Astrocyte of the cerebellum (primary cell): ENCODE data around the gene TMPRSS7.

Source experiments
- DNase-seq: peaks from one replicate; pipeline ENCODE4 v3.0.0-alpha.2; 2011; ENCODE audit warnings: low read depth
- H3K4me3 ChIP-seq: 2 replicates; pipeline ENCODE4 v1.5.1; 2011; ENCODE audit warnings: mild to moderate bottlenecking, low read depth, low read length, moderate library complexity
- CTCF ChIP-seq: IDR thresholded peaks from 2 replicates; pipeline ENCODE4 v1.5.1; 2012; ENCODE audit warnings: low read length, low read depth, moderate library complexity, mild to moderate bottlenecking; ENCODE audit errors: missing control alignments
- in situ Hi-C: cut with HindIII; loops from 2 replicates; pipeline ENCODE4 v1.10.0; 2017; ENCODE audit warnings: low sequenced_read_pairs

The TMPRSS7 gene

GRCh38 chr3:112121577-112122547 is 87.3 kb downstream of the TMPRSS7 start:
- TF ChIP-seq CTCF = no peak
- no peak overlapping the region for H3K4me3 ChIP-seq
- DNase-seq = no peak
- in situ Hi-C loops = loop anchor here (25.0 kb wide), 1 partner anchor 415 kb away; no protein-coding TSS in a partner anchor

GRCh38 chr3:112122870-112123269 is 88.3 kb downstream of the TMPRSS7 start:
- no peak overlapping the region for H3K4me3 ChIP-seq
- in situ Hi-C loops = loop anchor here (25.0 kb wide), 1 partner anchor 414 kb away; no protein-coding TSS in a partner anchor
- DNase-seq = no peak
- no peak for TF ChIP-seq CTCF

GRCh38 chr3:112123548-112123947 is 89.0 kb downstream of the TMPRSS7 start:
- no peak for DNase-seq
- no peak overlapping the region for H3K4me3 ChIP-seq
- in situ Hi-C loops = loop anchor here (25.0 kb wide), 1 partner anchor 414 kb away; no protein-coding TSS in a partner anchor

GRCh38 chr3:112124907-112125607 is 90.5 kb downstream of the TMPRSS7 start:
- no peak overlapping the region for H3K4me3 ChIP-seq
- DNase-seq = no peak
- TF ChIP-seq CTCF = no peak
- in situ Hi-C loops = loop anchor here (25.0 kb wide), 1 partner anchor 412 kb away; no protein-coding TSS in a partner anchor

More at GRCh38 chr3:112123548-112123947, 89.0 kb downstream of the TMPRSS7 start:
- TF ChIP-seq CTCF = no peak

DNA sequence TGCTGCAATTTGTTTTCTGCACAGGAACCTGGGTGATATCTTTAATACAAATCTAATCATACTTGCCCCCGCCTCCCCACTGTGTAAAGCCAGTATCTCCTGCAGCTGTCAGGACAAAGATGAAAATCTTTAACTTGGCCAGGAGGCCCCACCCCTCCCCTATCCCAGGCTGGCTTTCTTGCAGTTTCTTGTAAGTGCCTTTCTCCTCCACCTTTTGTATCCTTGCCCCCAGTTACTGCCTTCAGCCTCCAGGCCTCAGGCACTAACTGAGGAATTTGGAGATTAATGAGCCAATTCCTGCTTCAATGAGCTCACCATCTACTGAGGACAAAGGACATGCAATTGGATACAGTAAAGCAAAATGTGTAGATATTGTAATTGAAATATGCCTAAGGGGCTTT is 92.0 kb downstream of the TMPRSS7 start:
- in situ Hi-C loops = no loop called here
- H3K4me3 ChIP-seq = no peak overlapping the region
- DNase-seq = no peak
- no peak for TF ChIP-seq CTCF
